ENCODE measurements around the gene RABGEF1.

GRCh38 chr7:66844552-66845378 lies 104.2 kb downstream of the RABGEF1 start:
- TF ChIP-seq ATF7 (IDR thresholded peaks at IDR 0.05) (peak; percentile 99), RFX7 (CRISPR knock-in tag; IDR thresholded peaks at IDR 0.05) (no peak), RCOR1 (IDR thresholded peaks at IDR 0.05; ENCODE audit: borderline replicate concordance in 1 of 2, low read depth in 2 of 2, low read length in 2 of 2) (peak in 1 of 2 experiments; percentile 59; a peak in 2 of 4 replicates)
